Mucosa of descending colon (tissue), 3 donors: Measurements from ENCODE around the gene IMMP2L. TPM values are rescaled to one million over a fixed set of nuclear protein-coding genes. Genes with fewer than 3 reads are reported as not detected.

ENCODE experiments used
- ATAC-seq: fragments of 200-7000 bp; cut with Tn5 transposase; one replicate; pipeline ENCODE4 v1.9.1; 2020; ENCODE audit warnings: mild to moderate bottlenecking, moderate library complexity
- DNase-seq, 3 donors: peaks; one replicate each; pipeline ENCODE4 v3.0.0-alpha.2; 2020
- H3K36me3 ChIP-seq: fragments of 200-600 bp; one replicate; pipeline ENCODE4 v1.8.0; 2021; ENCODE audit warnings: low read depth, mild to moderate bottlenecking
- H3K4me1 ChIP-seq: fragments of 200-600 bp; one replicate; pipeline ENCODE4 v1.8.0; 2021; ENCODE audit warnings: low read depth, mild to moderate bottlenecking
- H3K4me3 ChIP-seq: fragments of 200-600 bp; one replicate; pipeline ENCODE4 v1.8.0; 2021; ENCODE audit warnings: mild to moderate bottlenecking
- H3K9me3 ChIP-seq: fragments of 200-600 bp; one replicate; pipeline ENCODE4 v1.8.0; 2021; ENCODE audit warnings: mild to moderate bottlenecking
- CTCF ChIP-seq: fragments of 200-600 bp; IDR thresholded peaks from one replicate; pipeline ENCODE4 v1.8.0; 2022; ENCODE audit warnings: antibody characterized with exemption, mild to moderate bottlenecking
- intact Hi-C, 2 donors: fragments of 100-400 bp; cut with DNase I in 1 of 2; cut with micrococcal nuclease in 1 of 2; formaldehyde crosslinking; loops; one replicate each; pipeline versions ENCODE4 v1.11.0 to v1.11.1; 2022; cut with DNase I, micrococcal nuclease
- total RNA-seq, 3 donors: library from RNA; stranded (reverse); fragmentation: NEBNext Ultra II Directional in 2 of 3; extraction: Animal tissue kit (Norgen Biotek cat#: 25700) in 2 of 3; gene quantifications; one replicate each; pipeline versions ENCODE4 v1.2.1 to v1.2.4, GENCODE V29; 2021 to 2023
- donor health status: DM: no; HTN: no; CAD: no; lungs with moderate emphysema.
- donor health status: DM: no; HTN: no; CAD: no.
- donor health status: DM: no; HTN: yes; CAD: no.

Gene IMMP2L
- total RNA-seq, 3 donors from 2014 or later = 12.1 to 20.7 (median 17.7) TPM

- ATAC-seq = no peak
- intact Hi-C loops = no loop called here
- Histone ChIP-seq H3K36me3 (no peaks in the 10 kb centered on the region), H3K9me3 (no peaks in the 10 kb centered on the region), H3K4me3 (no peak overlapping the region), H3K4me1 (no peaks in the 10 kb centered on the region)
- DNase-seq = no peak
- TF ChIP-seq CTCF = no peak
Observed at GRCh38 chr7:111205251-111205650, 357.0 kb downstream of the IMMP2L start.

GRCh38 chr7:111202321-111202720 is 360.0 kb downstream of the IMMP2L start:
- ATAC-seq (no peak), DNase-seq (no peak)
- no peak overlapping the region for H3K4me3 ChIP-seq
- H3K9me3 ChIP-seq = no peaks in the 10 kb centered on the region
- no peak for TF ChIP-seq CTCF
- H3K4me1 ChIP-seq = no peaks in the 10 kb centered on the region
- H3K36me3 ChIP-seq = no peaks in the 10 kb centered on the region
- intact Hi-C loops = no loop called here

- intact Hi-C loops = no loop called here
- DNase-seq = no peak
- Histone ChIP-seq H3K36me3 (no peaks in the 10 kb centered on the region), H3K4me1 (no peaks in the 10 kb centered on the region), H3K4me3 (no peak overlapping the region), H3K9me3 (no peaks in the 10 kb centered on the region)
- TF ChIP-seq CTCF = no peak
- no peak for ATAC-seq
Observed at GRCh38 chr7:111199643-111200042, 362.6 kb downstream of the IMMP2L start.

GRCh38 chr7:111198255-111198654 is 364.0 kb downstream of the IMMP2L start:
- no peaks in the 10 kb centered on the region for H3K4me1 ChIP-seq
- intact Hi-C loops = no loop called here
- H3K9me3 ChIP-seq = no peaks in the 10 kb centered on the region
- no peaks in the 10 kb centered on the region for H3K36me3 ChIP-seq
- ATAC-seq (peak; percentile 45), DNase-seq (no peak)
- no peak overlapping the region for H3K4me3 ChIP-seq
- TF ChIP-seq CTCF = no peak

- ATAC-seq = no peak
- Histone ChIP-seq H3K4me3 (no peak overlapping the region), H3K36me3 (no peaks in the 10 kb centered on the region), H3K9me3 (no peaks in the 10 kb centered on the region), H3K4me1 (no peaks in the 10 kb centered on the region)
- DNase-seq = no peak
- intact Hi-C loops = no loop called here
- no peak for TF ChIP-seq CTCF
Observed at GRCh38 chr7:111196655-111197054, 365.6 kb downstream of the IMMP2L start.
